ENCODE measurements around the gene RIN2. TPM values are rescaled to one million over a fixed set of nuclear protein-coding genes. Genes with fewer than 3 reads are reported as not detected.

The RIN2 gene
- polyA plus RNA-seq, 1 donor (not counting 4 experiments of a cell fraction or from before 2014, with no cell fraction given), result 40.1 TPM

GRCh38 chr20:19727251-19727847 is 30.7 kb upstream of the RIN2 start:
- H3K79me2 ChIP-seq (ENCODE audit: control insufficient read depth, insufficient read depth, low read length), result no peaks in the 10 kb centered on the region
- H2AFZ ChIP-seq (ENCODE audit: control insufficient read depth, low read length), result no peak overlapping the region
- H3K4me1 ChIP-seq (ENCODE audit: control insufficient read depth, extremely low read depth, insufficient read depth, low read length), result peaks cover 5% of the 10 kb centered on the region
- H3K4me2 ChIP-seq (ENCODE audit: control insufficient read depth, extremely low read depth, insufficient read depth, low read depth, low read length), result no peak overlapping the region
- no peaks in the 10 kb centered on the region for H3K36me3 ChIP-seq (ENCODE audit: control insufficient read depth in 2 of 2, extremely low read depth in 1 of 2, insufficient read depth in 2 of 2, low read length in 2 of 2)
- H3K4me3 ChIP-seq (ENCODE audit: control insufficient read depth in 2 of 3, extremely low read depth in 1 of 3, insufficient read depth in 2 of 3, low read depth in 1 of 3, low read length in 3 of 3), result no peak overlapping the region
- H3K9ac ChIP-seq (ENCODE audit: control insufficient read depth, extremely low read depth, insufficient read depth, low read length), result no peak overlapping the region
- dilution Hi-C loops (cut with MboI; ENCODE audit: extremely low pct_ligation_motif_present, low sequenced_read_pairs), result no loop called here
- H3K9me3 ChIP-seq (ENCODE audit: control insufficient read depth, low read depth, low read length), result no peaks in the 10 kb centered on the region
- H4K20me1 ChIP-seq (ENCODE audit: control insufficient read depth, extremely low read depth, insufficient read depth, low read length), result no peaks in the 10 kb centered on the region
- FAIRE-seq, result no peak
- TF ChIP-seq EZH2 (IDR thresholded peaks at IDR 0.05; ENCODE audit: low read length) (no peak), CTCF (optimal IDR thresholded peaks at IDR 0.05 in 1 of 3, IDR thresholded peaks at IDR 0.05 in 1 of 3, conservative IDR thresholded peaks at IDR 0.05 in 1 of 3; ENCODE audit: extremely low read depth in 1 of 3, insufficient read depth in 2 of 3, low read length in 3 of 3) (no peak)
- H3K27me3 ChIP-seq (ENCODE audit: control insufficient read depth, extremely low read depth, insufficient read depth, low read length), result no peaks in the 10 kb centered on the region
- H3K9me1 ChIP-seq (ENCODE audit: control insufficient read depth, extremely low read depth, insufficient read depth, low read length), result no peaks in the 10 kb centered on the region
- DNase-seq (ENCODE audit: low read depth, low spot score), result no peak
- H3K27ac ChIP-seq (ENCODE audit: control insufficient read depth, insufficient read depth, low read length), result no peak overlapping the region

GRCh38 chr20:19729672-19730071 is 28.4 kb upstream of the RIN2 start:
- dilution Hi-C loops (cut with MboI; ENCODE audit: extremely low pct_ligation_motif_present, low sequenced_read_pairs), result no loop called here
- Histone ChIP-seq H3K79me2 (ENCODE audit: control insufficient read depth, insufficient read depth, low read length) (no peaks in the 10 kb centered on the region), H3K27me3 (ENCODE audit: control insufficient read depth, extremely low read depth, insufficient read depth, low read length) (no peaks in the 10 kb centered on the region), H3K27ac (ENCODE audit: control insufficient read depth, insufficient read depth, low read length) (no peak overlapping the region), H3K9me3 (ENCODE audit: control insufficient read depth, low read depth, low read length) (no peaks in the 10 kb centered on the region), H2AFZ (ENCODE audit: control insufficient read depth, low read length) (no peak overlapping the region), H3K4me3 (ENCODE audit: control insufficient read depth in 2 of 3, extremely low read depth in 1 of 3, insufficient read depth in 2 of 3, low read depth in 1 of 3, low read length in 3 of 3) (no peak overlapping the region), H3K4me2 (ENCODE audit: control insufficient read depth, extremely low read depth, insufficient read depth, low read depth, low read length) (no peak overlapping the region), H3K36me3 (ENCODE audit: control insufficient read depth in 2 of 2, extremely low read depth in 1 of 2, insufficient read depth in 2 of 2, low read length in 2 of 2) (no peaks in the 10 kb centered on the region), H3K4me1 (ENCODE audit: control insufficient read depth, extremely low read depth, insufficient read depth, low read length) (peaks cover 5% of the 10 kb centered on the region), H3K9ac (ENCODE audit: control insufficient read depth, extremely low read depth, insufficient read depth, low read length) (no peak overlapping the region), H3K9me1 (ENCODE audit: control insufficient read depth, extremely low read depth, insufficient read depth, low read length) (no peaks in the 10 kb centered on the region), H4K20me1 (ENCODE audit: control insufficient read depth, extremely low read depth, insufficient read depth, low read length) (no peaks in the 10 kb centered on the region)
- FAIRE-seq, result no peak
- TF ChIP-seq CTCF (optimal IDR thresholded peaks at IDR 0.05 in 1 of 3, IDR thresholded peaks at IDR 0.05 in 1 of 3, conservative IDR thresholded peaks at IDR 0.05 in 1 of 3; ENCODE audit: extremely low read depth in 1 of 3, insufficient read depth in 2 of 3, low read length in 3 of 3) (no peak), EZH2 (IDR thresholded peaks at IDR 0.05; ENCODE audit: low read length) (no peak)
- no peak for DNase-seq (ENCODE audit: low read depth, low spot score)

Measured in keratinocyte (primary cell).